ENCODE data around the gene SNRPD3. TPM values are rescaled to one million over a fixed set of nuclear protein-coding genes. Genes with fewer than 3 reads are reported as not detected.
A peak's percentile ranks its signal among the peaks of the same experiment; 100 is the strongest.
"Not testable (repeated sequence)": the region's sequence is repeated elsewhere in the genome, so short reads cannot be mapped to it uniquely, and the experiment has no call there.

The SNRPD3 gene
- total RNA-seq, 2 experiments from 2014 or later: 158 to 166 TPM

DNA sequence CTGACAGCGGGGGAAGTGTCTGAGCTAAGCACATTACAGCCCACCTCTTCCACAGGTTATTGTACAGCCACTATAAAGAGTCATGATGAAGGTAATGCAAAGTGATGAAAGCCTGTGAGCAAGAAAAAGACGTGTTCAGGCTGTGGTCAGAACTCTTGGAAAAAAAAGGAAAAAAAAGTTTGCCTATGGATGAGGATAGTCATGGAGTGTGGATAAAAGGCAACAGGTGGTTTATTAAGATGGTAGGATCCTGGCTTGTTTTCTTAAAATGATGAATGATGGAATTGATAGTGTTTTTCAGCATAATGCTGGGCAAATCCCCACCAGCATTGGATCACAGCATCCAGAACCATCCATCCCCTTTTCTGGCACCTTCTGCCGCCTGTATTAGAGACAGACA, 37.6 kb upstream of the SNRPD3 start:
- Mint-ChIP-seq H3K27me3 (ENCODE audit: low read depth) (no peaks in the 10 kb centered on the region), H3K9me3 (no peaks in the 10 kb centered on the region), H3K36me3 (ENCODE audit: low read depth) (no peaks in the 10 kb centered on the region), H3K27ac (no peak overlapping the region), H3K4me3 (no peak overlapping the region), H3K4me1 (ENCODE audit: low read depth) (peaks cover 5% of the 10 kb centered on the region)
- DNase-seq: no peak
- intact Hi-C loops (cut with micrococcal nuclease): no loop called here
- CTCF ChIA-PET: interaction anchor here (0.6 to 1.1 kb wide), 2 partner anchors 9 to 16 kb away, joined by 3 to 4 read pairs; no protein-coding TSS in a partner anchor

GRCh38 chr22:24518771-24519485, 36.9 kb upstream of the SNRPD3 start:
- DNase-seq: no peak
- H3K4me1 Mint-ChIP-seq (ENCODE audit: low read depth): peaks cover 5% of the 10 kb centered on the region
- H3K9me3 Mint-ChIP-seq: no peaks in the 10 kb centered on the region
- H3K4me3 Mint-ChIP-seq: no peak overlapping the region
- CTCF ChIA-PET: interaction anchor here (0.6 to 1.1 kb wide), 3 partner anchors 9 to 278 kb away, joined by 3 read pairs; no protein-coding TSS in a partner anchor
- no peaks in the 10 kb centered on the region for H3K27me3 Mint-ChIP-seq (ENCODE audit: low read depth)
- H3K27ac Mint-ChIP-seq: no peak overlapping the region
- H3K36me3 Mint-ChIP-seq (ENCODE audit: low read depth): no peaks in the 10 kb centered on the region
- intact Hi-C loops (cut with micrococcal nuclease): no loop called here

GRCh38 chr22:24519496-24519895, 36.3 kb upstream of the SNRPD3 start:
- no peak for DNase-seq
- no peaks in the 10 kb centered on the region for H3K9me3 Mint-ChIP-seq
- H3K27me3 Mint-ChIP-seq (ENCODE audit: low read depth): no peaks in the 10 kb centered on the region
- no peaks in the 10 kb centered on the region for H3K36me3 Mint-ChIP-seq (ENCODE audit: low read depth)
- CTCF ChIA-PET: interaction anchor here (0.6 to 1.1 kb wide), 2 partner anchors 97 to 278 kb away, joined by 3 read pairs; no protein-coding TSS in a partner anchor
- no peak overlapping the region for H3K27ac Mint-ChIP-seq
- intact Hi-C loops (cut with micrococcal nuclease): no loop called here
- H3K4me3 Mint-ChIP-seq: no peak overlapping the region
- peaks cover 5% of the 10 kb centered on the region for H3K4me1 Mint-ChIP-seq (ENCODE audit: low read depth)

DNA sequence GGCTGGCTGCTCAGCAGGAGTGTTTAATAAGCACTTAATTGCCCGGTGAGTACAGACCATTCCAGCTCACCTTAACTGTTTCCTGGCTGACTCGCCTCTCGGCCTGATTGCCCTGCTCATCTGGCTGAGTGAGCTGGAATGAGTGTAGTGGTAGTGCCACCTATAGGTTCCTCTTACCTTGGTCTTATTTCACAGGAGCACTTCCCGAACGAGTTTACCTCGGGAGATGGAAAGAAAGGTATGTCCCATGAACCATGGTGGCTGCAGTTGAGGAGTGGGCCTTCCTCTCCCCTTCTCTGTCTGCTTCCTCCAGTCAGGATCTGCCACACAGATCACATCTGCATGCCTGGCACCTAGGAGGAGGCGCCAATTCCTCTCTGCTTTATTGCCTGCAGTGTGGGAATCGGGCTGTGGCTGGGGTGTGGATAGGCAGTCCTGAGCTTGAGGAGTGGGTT, 34.0 kb upstream of the SNRPD3 start:
- H3K9me3 Mint-ChIP-seq: no peaks in the 10 kb centered on the region
- CTCF ChIA-PET: interaction anchor here (0.7 to 2.2 kb wide), 18 partner anchors 9 to 342 kb away, joined by 3 to 16 read pairs (median 3); partner anchors contain the start of gene GUCD1
- no peak overlapping the region for H3K27ac Mint-ChIP-seq
- no peaks in the 10 kb centered on the region for H3K27me3 Mint-ChIP-seq (ENCODE audit: low read depth)
- DNase-seq: peak; percentile 67
- no peak overlapping the region for H3K4me3 Mint-ChIP-seq
- H3K36me3 Mint-ChIP-seq (ENCODE audit: low read depth): no peaks in the 10 kb centered on the region
- peaks cover 10% of the 10 kb centered on the region for H3K4me1 Mint-ChIP-seq (ENCODE audit: low read depth)
- intact Hi-C loops (cut with micrococcal nuclease): loop anchor here (1.0 kb wide), 2 partner anchors 101 to 197 kb away; no protein-coding TSS in a partner anchor

- intact Hi-C loops (cut with micrococcal nuclease): no loop called here
- no peak for DNase-seq
- peaks cover 10% of the 10 kb centered on the region for H3K4me1 Mint-ChIP-seq (ENCODE audit: low read depth)
- no peaks in the 10 kb centered on the region for H3K27me3 Mint-ChIP-seq (ENCODE audit: low read depth)
- CTCF ChIA-PET: interaction anchor here (0.9 to 1.4 kb wide), 7 partner anchors 10 to 612 kb away, joined by 3 to 4 read pairs (median 3); no protein-coding TSS in a partner anchor
- no peak overlapping the region for H3K4me3 Mint-ChIP-seq
- no peaks in the 10 kb centered on the region for H3K36me3 Mint-ChIP-seq (ENCODE audit: low read depth)
- no peaks in the 10 kb centered on the region for H3K9me3 Mint-ChIP-seq
- H3K27ac Mint-ChIP-seq: no peak overlapping the region
These were observed 31.9 kb upstream of the SNRPD3 start for GRCh38 chr22:24523873-24524272.

DNA sequence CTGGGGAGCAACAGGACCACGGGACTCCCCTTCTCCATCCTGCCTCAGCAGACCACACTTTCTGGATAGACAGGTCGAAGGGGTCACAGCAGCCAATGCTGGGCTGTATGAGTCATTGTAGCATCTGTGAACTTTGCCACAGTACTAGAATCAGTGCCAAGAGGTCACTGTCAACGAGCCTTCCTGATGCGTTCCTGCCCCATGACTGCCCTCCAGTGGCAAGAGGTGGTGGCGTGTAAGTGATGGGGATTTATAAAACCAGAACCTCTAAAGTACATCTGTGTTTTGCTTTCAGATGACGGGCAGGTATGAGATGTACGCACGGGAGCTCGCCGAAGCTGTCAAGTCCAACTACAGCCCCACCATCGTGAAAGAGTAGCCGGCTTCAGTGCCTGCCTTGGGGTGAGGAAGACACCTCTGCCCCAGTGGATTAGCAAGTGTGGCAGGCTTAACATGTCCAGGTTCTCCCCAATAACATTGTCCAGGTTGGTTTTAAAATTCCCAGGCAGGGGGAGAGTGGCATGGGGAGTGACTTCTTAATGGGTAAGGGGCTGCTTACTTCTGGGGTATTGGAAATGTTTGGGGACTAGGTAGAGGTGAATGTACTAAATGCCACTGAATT, 30.3 kb upstream of the SNRPD3 start:
- Mint-ChIP-seq H3K27ac (no peak overlapping the region), H3K36me3 (ENCODE audit: low read depth) (no peaks in the 10 kb centered on the region), H3K27me3 (ENCODE audit: low read depth) (no peaks in the 10 kb centered on the region), H3K9me3 (no peaks in the 10 kb centered on the region), H3K4me3 (no peak overlapping the region), H3K4me1 (ENCODE audit: low read depth) (peaks cover 10% of the 10 kb centered on the region)
- peak; percentile 92 for DNase-seq
- intact Hi-C loops (cut with micrococcal nuclease): loop anchor here (1.0 to 5.0 kb wide), 4 partner anchors 104 to 333 kb away; no protein-coding TSS in a partner anchor
- CTCF ChIA-PET: interaction anchor here (0.7 to 2.3 kb wide), 9 partner anchors 11 to 201 kb away, joined by 3 to 10 read pairs (median 3); no protein-coding TSS in a partner anchor

GRCh38 chr22:24526191-24526590, 29.6 kb upstream of the SNRPD3 start:
- H3K4me3 Mint-ChIP-seq: no peak overlapping the region
- no peak for DNase-seq
- no peak overlapping the region for H3K27ac Mint-ChIP-seq
- H3K4me1 Mint-ChIP-seq (ENCODE audit: low read depth): peaks cover 10% of the 10 kb centered on the region
- H3K9me3 Mint-ChIP-seq: no peaks in the 10 kb centered on the region
- no peaks in the 10 kb centered on the region for H3K36me3 Mint-ChIP-seq (ENCODE audit: low read depth)
- intact Hi-C loops (cut with micrococcal nuclease): loop anchor here (5.0 kb wide), 2 partner anchors 231 to 334 kb away; no protein-coding TSS in a partner anchor
- CTCF ChIA-PET: interaction anchor here (0.7 to 2.3 kb wide), 8 partner anchors 11 to 202 kb away, joined by 3 to 10 read pairs (median 4); no protein-coding TSS in a partner anchor
- no peaks in the 10 kb centered on the region for H3K27me3 Mint-ChIP-seq (ENCODE audit: low read depth)

- Mint-ChIP-seq H3K36me3 (ENCODE audit: low read depth) (no peaks in the 10 kb centered on the region), H3K27ac (no peak overlapping the region), H3K4me3 (no peak overlapping the region), H3K27me3 (ENCODE audit: low read depth) (no peaks in the 10 kb centered on the region), H3K4me1 (ENCODE audit: low read depth) (peaks cover 5% of the 10 kb centered on the region), H3K9me3 (no peaks in the 10 kb centered on the region)
- intact Hi-C loops (cut with micrococcal nuclease): loop anchor here (5.0 kb wide), 2 partner anchors 227 to 338 kb away; no protein-coding TSS in a partner anchor
- DNase-seq: no peak
- CTCF ChIA-PET: interaction anchor here (0.6 to 1.4 kb wide), 7 partner anchors 20 to 154 kb away, joined by 3 to 8 read pairs (median 5); no protein-coding TSS in a partner anchor
These were observed 25.9 kb upstream of the SNRPD3 start for GRCh38 chr22:24529898-24530297.

DNA sequence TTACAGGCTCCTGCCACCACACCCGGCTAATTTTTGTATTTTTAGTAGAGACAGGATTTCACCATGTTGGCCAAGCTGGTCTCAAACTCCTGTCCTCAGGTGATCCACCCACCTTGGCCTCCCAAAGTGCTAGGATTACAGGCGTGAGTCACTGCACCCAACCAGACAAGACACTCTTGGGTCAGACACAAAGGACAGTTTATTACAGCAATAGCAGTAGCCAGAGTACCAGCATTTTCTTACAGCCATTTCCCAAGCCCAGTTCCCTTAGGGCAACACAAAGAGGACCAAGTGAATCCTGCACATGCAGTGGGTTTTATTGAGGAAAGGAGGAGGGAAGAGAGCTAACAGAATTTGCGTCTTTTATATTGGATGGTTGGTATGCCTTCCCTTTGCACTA, 24.8 kb upstream of the SNRPD3 start:
- DNase-seq; H3K4me1 Mint-ChIP-seq (ENCODE audit: low read depth); H3K27ac Mint-ChIP-seq; H3K36me3 Mint-ChIP-seq (ENCODE audit: low read depth); H3K4me3 Mint-ChIP-seq; intact Hi-C loops (cut with micrococcal nuclease); H3K9me3 Mint-ChIP-seq; H3K27me3 Mint-ChIP-seq (ENCODE audit: low read depth): not testable (repeated sequence)
- CTCF ChIA-PET: interaction anchor here (1.1 to 1.9 kb wide), 4 partner anchors 9 to 108 kb away, joined by 3 to 5 read pairs (median 4); no protein-coding TSS in a partner anchor

GRCh38 chr22:24532075-24532474, 23.7 kb upstream of the SNRPD3 start:
- H3K9me3 Mint-ChIP-seq: no peaks in the 10 kb centered on the region
- no peak overlapping the region for H3K27ac Mint-ChIP-seq
- H3K4me1 Mint-ChIP-seq (ENCODE audit: low read depth): no peaks in the 10 kb centered on the region
- no peak overlapping the region for H3K4me3 Mint-ChIP-seq
- DNase-seq: no peak
- no peaks in the 10 kb centered on the region for H3K27me3 Mint-ChIP-seq (ENCODE audit: low read depth)
- CTCF ChIA-PET: interaction anchor here (1.9 kb wide), 1 partner anchor 10 kb away, joined by 5 read pairs; no protein-coding TSS in a partner anchor
- intact Hi-C loops (cut with micrococcal nuclease): no loop called here
- no peaks in the 10 kb centered on the region for H3K36me3 Mint-ChIP-seq (ENCODE audit: low read depth)

GRCh38 chr22:24535348-24535747, 20.5 kb upstream of the SNRPD3 start:
- H3K36me3 Mint-ChIP-seq (ENCODE audit: low read depth): peaks cover 6% of the 10 kb centered on the region
- DNase-seq: no peak
- no peaks in the 10 kb centered on the region for H3K9me3 Mint-ChIP-seq
- intact Hi-C loops (cut with micrococcal nuclease): no loop called here
- no peaks in the 10 kb centered on the region for H3K4me1 Mint-ChIP-seq (ENCODE audit: low read depth)
- H3K27ac Mint-ChIP-seq: no peak overlapping the region
- no peaks in the 10 kb centered on the region for H3K27me3 Mint-ChIP-seq (ENCODE audit: low read depth)
- H3K4me3 Mint-ChIP-seq: no peak overlapping the region
- CTCF ChIA-PET: interaction anchor here (0.6 to 0.7 kb wide), 2 partner anchors 94 to 195 kb away, joined by 3 read pairs; no protein-coding TSS in a partner anchor

GRCh38 chr22:24536089-24536488, 19.7 kb upstream of the SNRPD3 start:
- no peak for DNase-seq
- H3K36me3 Mint-ChIP-seq (ENCODE audit: low read depth): peaks cover 10% of the 10 kb centered on the region
- no peak overlapping the region for H3K27ac Mint-ChIP-seq
- no peaks in the 10 kb centered on the region for H3K27me3 Mint-ChIP-seq (ENCODE audit: low read depth)
- CTCF ChIA-PET: interaction anchor here (2.0 kb wide), 1 partner anchor 10 kb away, joined by 10 read pairs; no protein-coding TSS in a partner anchor
- no peaks in the 10 kb centered on the region for H3K9me3 Mint-ChIP-seq
- H3K4me3 Mint-ChIP-seq: no peak overlapping the region
- no peaks in the 10 kb centered on the region for H3K4me1 Mint-ChIP-seq (ENCODE audit: low read depth)
- intact Hi-C loops (cut with micrococcal nuclease): no loop called here
